CD4-positive, alpha-beta T cell treated with Interleukin-10 for 1 hour (primary cell): ENCODE results near the gene EDDM3A.
A peak's percentile ranks its signal among the peaks of the same experiment; 100 is the strongest.
"Not testable (repeated sequence)": the region's sequence is repeated elsewhere in the genome, so short reads cannot be mapped to it uniquely, and the experiment has no call there.

Source experiments
- DNase-seq: peaks from one replicate; pipeline ENCODE4 v3.0.0-alpha.2; 2020

Gene EDDM3A

GRCh38 chr14:20745571-20746358 lies at the start of gene EDDM3A:
Gene EDDM3A, plus strand, starts transcription at chr14:20745887. Its CDS starts 1,694 bp downstream, at chr14:20747581.
- no peak for DNase-seq

- no peak for DNase-seq
Observed at GRCh38 chr14:20696764-20697163, 48.9 kb upstream of the EDDM3A start.

GRCh38 chr14:20697273-20698017 lies 48.2 kb upstream of the EDDM3A start:
- peak; percentile 74 for DNase-seq

- DNase-seq = no peak
Observed at GRCh38 chr14:20698018-20698329, 47.7 kb upstream of the EDDM3A start.

GRCh38 chr14:20698934-20699333 lies 46.8 kb upstream of the EDDM3A start:
- no peak for DNase-seq

GRCh38 chr14:20699931-20700330 lies 45.8 kb upstream of the EDDM3A start:
- no peak for DNase-seq

GRCh38 chr14:20700965-20701364 lies 44.7 kb upstream of the EDDM3A start:
- not testable (repeated sequence) for DNase-seq

GRCh38 chr14:20706657-20707355 lies 38.9 kb upstream of the EDDM3A start:
- DNase-seq = no peak

GRCh38 chr14:20707622-20708021 lies 38.1 kb upstream of the EDDM3A start:
- DNase-seq = no peak

- DNase-seq = no peak
Observed at GRCh38 chr14:20711261-20711660, 34.4 kb upstream of the EDDM3A start.

- no peak for DNase-seq
Observed at GRCh38 chr14:20711685-20712084, 34.0 kb upstream of the EDDM3A start.

- no peak for DNase-seq
Observed at GRCh38 chr14:20712904-20713303, 32.8 kb upstream of the EDDM3A start.

- no peak for DNase-seq
Observed at GRCh38 chr14:20714593-20715250, 31.0 kb upstream of the EDDM3A start.

- DNase-seq = no peak
Observed at GRCh38 chr14:20719777-20720176, 25.9 kb upstream of the EDDM3A start.

- DNase-seq = no peak
Observed at GRCh38 chr14:20720741-20721140, 24.9 kb upstream of the EDDM3A start.

- no peak for DNase-seq
Observed at GRCh38 chr14:20722016-20722415, 23.7 kb upstream of the EDDM3A start.

GRCh38 chr14:20723488-20723887 lies 22.2 kb upstream of the EDDM3A start:
- DNase-seq = no peak

- DNase-seq = not testable (repeated sequence)
Observed at GRCh38 chr14:20726121-20726520, 19.6 kb upstream of the EDDM3A start.

GRCh38 chr14:20726531-20726930 lies 19.2 kb upstream of the EDDM3A start:
- DNase-seq = no peak

- DNase-seq = no peak
Observed at GRCh38 chr14:20730891-20731290, 14.8 kb upstream of the EDDM3A start.

GRCh38 chr14:20732477-20732876 lies 13.2 kb upstream of the EDDM3A start:
- no peak for DNase-seq

GRCh38 chr14:20732979-20733635 lies 12.6 kb upstream of the EDDM3A start:
- DNase-seq = no peak
